ENCODE measurements around the gene DENND2A. TPM values are rescaled to one million over a fixed set of nuclear protein-coding genes. Genes with fewer than 3 reads are reported as not detected.
A peak's percentile ranks its signal among the peaks of the same experiment; 100 is the strongest.
"Not testable (repeated sequence)": the region's sequence is repeated elsewhere in the genome, so short reads cannot be mapped to it uniquely, and the experiment has no call there.

DENND2A gene
- total and polyA plus RNA-seq, 4 donors = 1.2 to 7.4 (median 2.3) TPM

GRCh38 chr7:140512317-140513000 is 128.2 kb downstream of the DENND2A start:
- H3K36me3 ChIP-seq (ENCODE audit: control insufficient read depth in 4 of 4, insufficient read depth in 3 of 4, low read depth in 1 of 4, low read length in 3 of 4) = no peaks in the 10 kb centered on the region
- 29% methylated on average over 9 of the region's 9 CpGs for WGBS
- peak; percentile 89 for DNase-seq (ENCODE audit: low spot score)
- no peaks in the 10 kb centered on the region for H3K4me1 ChIP-seq (ENCODE audit: control insufficient read depth in 4 of 4, insufficient read depth in 4 of 4, low read length in 3 of 4)
- no peak overlapping the region for H3K27ac ChIP-seq (ENCODE audit: low read depth in 1 of 2, low read length in 2 of 2)
- no peak overlapping the region for H3K9ac ChIP-seq (ENCODE audit: low read depth in 1 of 2, low read length in 2 of 2)
- no peak for TF ChIP-seq EGR1 (IDR thresholded peaks at IDR 0.05; ENCODE audit: low read depth in 2 of 2)
- TF ChIP-seq HNF4G (IDR thresholded peaks at IDR 0.05) = no peak
- no peak for TF ChIP-seq GABPA (IDR thresholded peaks at IDR 0.05 in 1 of 2, conservative IDR thresholded peaks at IDR 0.05 in 1 of 2)
- TF ChIP-seq, protein P1, sequence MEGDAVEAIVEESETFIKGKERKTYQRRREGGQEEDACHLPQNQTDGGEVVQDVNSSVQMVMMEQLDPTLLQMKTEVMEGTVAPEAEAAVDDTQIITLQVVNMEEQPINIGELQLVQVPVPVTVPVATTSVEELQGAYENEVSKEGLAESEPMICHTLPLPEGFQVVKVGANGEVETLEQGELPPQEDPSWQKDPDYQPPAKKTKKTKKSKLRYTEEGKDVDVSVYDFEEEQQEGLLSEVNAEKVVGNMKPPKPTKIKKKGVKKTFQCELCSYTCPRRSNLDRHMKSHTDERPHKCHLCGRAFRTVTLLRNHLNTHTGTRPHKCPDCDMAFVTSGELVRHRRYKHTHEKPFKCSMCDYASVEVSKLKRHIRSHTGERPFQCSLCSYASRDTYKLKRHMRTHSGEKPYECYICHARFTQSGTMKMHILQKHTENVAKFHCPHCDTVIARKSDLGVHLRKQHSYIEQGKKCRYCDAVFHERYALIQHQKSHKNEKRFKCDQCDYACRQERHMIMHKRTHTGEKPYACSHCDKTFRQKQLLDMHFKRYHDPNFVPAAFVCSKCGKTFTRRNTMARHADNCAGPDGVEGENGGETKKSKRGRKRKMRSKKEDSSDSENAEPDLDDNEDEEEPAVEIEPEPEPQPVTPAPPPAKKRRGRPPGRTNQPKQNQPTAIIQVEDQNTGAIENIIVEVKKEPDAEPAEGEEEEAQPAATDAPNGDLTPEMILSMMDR (IDR thresholded peaks at IDR 0.05; ENCODE audit: low read depth, low read length, missing input control) = no peak
- no peak for TF ChIP-seq HNF4A (conservative IDR thresholded peaks at IDR 0.05)
- TF ChIP-seq, protein P2, sequence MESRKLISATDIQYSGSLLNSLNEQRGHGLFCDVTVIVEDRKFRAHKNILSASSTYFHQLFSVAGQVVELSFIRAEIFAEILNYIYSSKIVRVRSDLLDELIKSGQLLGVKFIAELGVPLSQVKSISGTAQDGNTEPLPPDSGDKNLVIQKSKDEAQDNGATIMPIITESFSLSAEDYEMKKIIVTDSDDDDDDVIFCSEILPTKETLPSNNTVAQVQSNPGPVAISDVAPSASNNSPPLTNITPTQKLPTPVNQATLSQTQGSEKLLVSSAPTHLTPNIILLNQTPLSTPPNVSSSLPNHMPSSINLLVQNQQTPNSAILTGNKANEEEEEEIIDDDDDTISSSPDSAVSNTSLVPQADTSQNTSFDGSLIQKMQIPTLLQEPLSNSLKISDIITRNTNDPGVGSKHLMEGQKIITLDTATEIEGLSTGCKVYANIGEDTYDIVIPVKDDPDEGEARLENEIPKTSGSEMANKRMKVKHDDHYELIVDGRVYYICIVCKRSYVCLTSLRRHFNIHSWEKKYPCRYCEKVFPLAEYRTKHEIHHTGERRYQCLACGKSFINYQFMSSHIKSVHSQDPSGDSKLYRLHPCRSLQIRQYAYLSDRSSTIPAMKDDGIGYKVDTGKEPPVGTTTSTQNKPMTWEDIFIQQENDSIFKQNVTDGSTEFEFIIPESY (IDR thresholded peaks at IDR 0.05) = no peak
- no peak for TF ChIP-seq RAD21 (IDR thresholded peaks at IDR 0.05)
- no peak for TF ChIP-seq YY1 (IDR thresholded peaks at IDR 0.05)
- no peaks in the 10 kb centered on the region for H3K27me3 ChIP-seq (ENCODE audit: control insufficient read depth in 4 of 4, insufficient read depth in 4 of 4, low read length in 3 of 4)
- no peaks in the 10 kb centered on the region for H3K9me3 ChIP-seq (ENCODE audit: control insufficient read depth in 4 of 4, low read length in 3 of 4)
- H3K4me3 ChIP-seq (ENCODE audit: low read depth in 1 of 3, low read length in 3 of 3) = no peak overlapping the region

- H3K9ac ChIP-seq (ENCODE audit: low read depth in 1 of 2, low read length in 2 of 2) = no peak overlapping the region
- peaks cover 0 to 2% (median 0%) of the 10 kb centered on the region in 4 donors for H3K4me1 ChIP-seq (ENCODE audit: control insufficient read depth in 4 of 4, insufficient read depth in 4 of 4, low read length in 3 of 4)
- H3K27me3 ChIP-seq (ENCODE audit: control insufficient read depth in 4 of 4, insufficient read depth in 4 of 4, low read length in 3 of 4) = no peaks in the 10 kb centered on the region
- no peaks in the 10 kb centered on the region for H3K9me3 ChIP-seq (ENCODE audit: control insufficient read depth in 4 of 4, low read length in 3 of 4)
- TF ChIP-seq ATF3 (IDR thresholded peaks at IDR 0.05) (no peak), NR2F2 (IDR thresholded peaks at IDR 0.05) (no peak), TAF1 (conservative IDR thresholded peaks at IDR 0.05) (no peak), JUND (IDR thresholded peaks at IDR 0.05) (no peak), RAD21 (IDR thresholded peaks at IDR 0.05) (no peak), HNF4A (conservative IDR thresholded peaks at IDR 0.05) (no peak), FOXA2 (IDR thresholded peaks at IDR 0.05) (no peak), EGR1 (IDR thresholded peaks at IDR 0.05; ENCODE audit: low read depth in 2 of 2) (no peak), GABPA (IDR thresholded peaks at IDR 0.05 in 1 of 2, conservative IDR thresholded peaks at IDR 0.05 in 1 of 2) (no peak), FOXA1 (IDR thresholded peaks at IDR 0.05) (no peak)
- TF ChIP-seq, protein P3, sequence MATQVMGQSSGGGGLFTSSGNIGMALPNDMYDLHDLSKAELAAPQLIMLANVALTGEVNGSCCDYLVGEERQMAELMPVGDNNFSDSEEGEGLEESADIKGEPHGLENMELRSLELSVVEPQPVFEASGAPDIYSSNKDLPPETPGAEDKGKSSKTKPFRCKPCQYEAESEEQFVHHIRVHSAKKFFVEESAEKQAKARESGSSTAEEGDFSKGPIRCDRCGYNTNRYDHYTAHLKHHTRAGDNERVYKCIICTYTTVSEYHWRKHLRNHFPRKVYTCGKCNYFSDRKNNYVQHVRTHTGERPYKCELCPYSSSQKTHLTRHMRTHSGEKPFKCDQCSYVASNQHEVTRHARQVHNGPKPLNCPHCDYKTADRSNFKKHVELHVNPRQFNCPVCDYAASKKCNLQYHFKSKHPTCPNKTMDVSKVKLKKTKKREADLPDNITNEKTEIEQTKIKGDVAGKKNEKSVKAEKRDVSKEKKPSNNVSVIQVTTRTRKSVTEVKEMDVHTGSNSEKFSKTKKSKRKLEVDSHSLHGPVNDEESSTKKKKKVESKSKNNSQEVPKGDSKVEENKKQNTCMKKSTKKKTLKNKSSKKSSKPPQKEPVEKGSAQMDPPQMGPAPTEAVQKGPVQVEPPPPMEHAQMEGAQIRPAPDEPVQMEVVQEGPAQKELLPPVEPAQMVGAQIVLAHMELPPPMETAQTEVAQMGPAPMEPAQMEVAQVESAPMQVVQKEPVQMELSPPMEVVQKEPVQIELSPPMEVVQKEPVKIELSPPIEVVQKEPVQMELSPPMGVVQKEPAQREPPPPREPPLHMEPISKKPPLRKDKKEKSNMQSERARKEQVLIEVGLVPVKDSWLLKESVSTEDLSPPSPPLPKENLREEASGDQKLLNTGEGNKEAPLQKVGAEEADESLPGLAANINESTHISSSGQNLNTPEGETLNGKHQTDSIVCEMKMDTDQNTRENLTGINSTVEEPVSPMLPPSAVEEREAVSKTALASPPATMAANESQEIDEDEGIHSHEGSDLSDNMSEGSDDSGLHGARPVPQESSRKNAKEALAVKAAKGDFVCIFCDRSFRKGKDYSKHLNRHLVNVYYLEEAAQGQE (IDR thresholded peaks at IDR 0.05) = no peak
- TF ChIP-seq, protein P4, sequence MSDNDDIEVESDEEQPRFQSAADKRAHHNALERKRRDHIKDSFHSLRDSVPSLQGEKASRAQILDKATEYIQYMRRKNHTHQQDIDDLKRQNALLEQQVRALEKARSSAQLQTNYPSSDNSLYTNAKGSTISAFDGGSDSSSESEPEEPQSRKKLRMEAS (IDR thresholded peaks at IDR 0.05) = no peak
- H3K36me3 ChIP-seq (ENCODE audit: control insufficient read depth in 4 of 4, insufficient read depth in 3 of 4, low read depth in 1 of 4, low read length in 3 of 4) = no peaks in the 10 kb centered on the region
- WGBS = 56% methylated on average over 5 of the region's 5 CpGs
- H3K27ac ChIP-seq (ENCODE audit: low read depth in 1 of 2, low read length in 2 of 2) = no peak overlapping the region
- H3K4me3 ChIP-seq (ENCODE audit: low read depth in 1 of 3, low read length in 3 of 3) = no peak overlapping the region
- DNase-seq (ENCODE audit: low spot score) = no peak
These were observed 130.8 kb downstream of the DENND2A start for GRCh38 chr7:140509789-140510188.

DNA sequence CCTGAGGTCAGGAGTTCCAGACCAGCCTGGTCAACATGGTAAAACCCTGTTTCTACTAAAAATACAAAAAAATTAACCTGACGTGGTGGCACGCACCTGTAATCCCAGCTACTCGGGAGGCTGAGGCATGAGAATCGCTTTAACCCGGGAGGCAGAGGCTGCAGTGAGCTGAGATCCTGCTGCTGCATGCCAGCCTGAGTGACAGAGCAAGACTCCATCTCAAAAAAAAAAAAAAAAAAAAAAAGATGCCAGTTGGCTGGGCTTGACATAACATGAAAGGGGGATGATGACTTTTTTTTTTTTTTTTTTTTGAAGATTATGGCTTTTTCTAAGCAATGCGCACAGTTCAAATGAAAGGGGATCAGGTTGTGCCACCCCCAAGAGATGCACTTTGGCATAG is 133.1 kb downstream of the DENND2A start:
- H3K27me3 ChIP-seq (ENCODE audit: control insufficient read depth in 4 of 4, insufficient read depth in 4 of 4, low read length in 3 of 4); H3K27ac ChIP-seq (ENCODE audit: low read depth in 1 of 2, low read length in 2 of 2); H3K36me3 ChIP-seq (ENCODE audit: control insufficient read depth in 4 of 4, insufficient read depth in 3 of 4, low read depth in 1 of 4, low read length in 3 of 4); H3K9me3 ChIP-seq (ENCODE audit: control insufficient read depth in 4 of 4, low read length in 3 of 4); DNase-seq (ENCODE audit: low spot score); H3K9ac ChIP-seq (ENCODE audit: low read depth in 1 of 2, low read length in 2 of 2); H3K4me1 ChIP-seq (ENCODE audit: control insufficient read depth in 4 of 4, insufficient read depth in 4 of 4, low read length in 3 of 4); H3K4me3 ChIP-seq (ENCODE audit: low read depth in 1 of 3, low read length in 3 of 3): not testable (repeated sequence)
- 88% methylated on average over 6 of the region's 6 CpGs for WGBS

All from liver (tissue), 9 donors.